Lung (tissue), 12 donors: ENCODE data around the gene EPB41. TPM values are rescaled to one million over a fixed set of nuclear protein-coding genes. Genes with fewer than 3 reads are reported as not detected.

ENCODE experiments used
- ATAC-seq: fragments of 200-7000 bp; cut with Tn5 transposase; one replicate; pipeline ENCODE4 v1.9.1; 2020; ENCODE audit warnings: moderate number of reproducible peaks; ENCODE audit not compliant: insufficient read depth, low FRiP score
- DNase-seq, 3 donors: peaks; one replicate each; pipeline ENCODE4 v3.0.0-alpha.2; 2013 to 2017
- H3K27ac ChIP-seq, 2 donors: one replicate each; pipeline ENCODE4 v1.5.1; 2013; ENCODE audit warnings: mild to moderate bottlenecking in 2 of 2, moderate library complexity in 2 of 2, control low read depth in 1 of 2, inconsistent platforms in 1 of 2, low read depth in 1 of 2, low read length in 1 of 2
- H3K27me3 ChIP-seq, 3 donors: one replicate each; pipeline ENCODE4 v1.5.1; 2013; ENCODE audit warnings: low read length in 2 of 3; ENCODE audit not compliant: control insufficient read depth in 3 of 3, insufficient read depth in 3 of 3
- H3K36me3 ChIP-seq, 4 donors: one replicate each; pipeline ENCODE4 v1.5.1; 2013; ENCODE audit warnings: low read length in 4 of 4, mild to moderate bottlenecking in 1 of 4, moderate library complexity in 1 of 4; ENCODE audit not compliant: control insufficient read depth in 4 of 4, insufficient read depth in 4 of 4
- H3K4me1 ChIP-seq, 5 donors: one replicate each; pipeline ENCODE4 v1.5.1; 2013; ENCODE audit warnings: low read length in 5 of 5, mild to moderate bottlenecking in 2 of 5, moderate library complexity in 1 of 5; ENCODE audit not compliant: control insufficient read depth in 5 of 5, insufficient read depth in 5 of 5
- H3K4me3 ChIP-seq: one replicate; pipeline ENCODE4 v1.5.1; 2013; ENCODE audit warnings: mild to moderate bottlenecking, control low read depth, moderate library complexity
- H3K9ac ChIP-seq, 2 donors: one replicate each; pipeline ENCODE4 v1.5.1; 2013; ENCODE audit warnings: low read length in 2 of 2, control low read depth in 1 of 2; ENCODE audit not compliant: insufficient read depth in 1 of 2
- H3K9me3 ChIP-seq, 4 donors: one replicate each; pipeline ENCODE4 v1.5.1; 2013; ENCODE audit warnings: low read length in 3 of 4, mild to moderate bottlenecking in 1 of 4, moderate library complexity in 1 of 4; ENCODE audit not compliant: control insufficient read depth in 4 of 4, insufficient read depth in 3 of 4
- WGBS, 2 donors: extraction: QIAGEN DNeasy Blood & Tissue Kit; methylation state at CpG; one replicate each; pipeline ENCODE4 v1.1.7; 2013; 5-methylcytosine and 5-hydroxymethylcytosine counted together
- polyA plus RNA-seq, 2 donors: library from polyadenylated mRNA; stranded (reverse); fragments of 200-250 nt; gene quantifications; one replicate each; pipeline ENCODE4 v1.2.1, GENCODE V29; 2013
- total RNA-seq, 2 donors: library from RNA; depleted of rRNA in 1 of 2; stranded (reverse); fragments of >200 nt in 1 of 2; gene quantifications; one replicate each; pipeline ENCODE4 v1.2.1, GENCODE V29; 2014 to 2021
- TF ChIP-seq, protein P1 (sequence below): IDR thresholded peaks from 2 replicates; pipeline ENCODE4 v1.5.1; 2012; ENCODE audit warnings: mild to moderate bottlenecking; ENCODE audit errors: control extremely low read depth, extremely low read depth
- donor health status: control.
- donor health status: control.
- donor health status: Bipolar disorder and iron deficiency.
- donor health status: healthy.
- donor health status: DM: yes; HTN: yes; CAD: no.

The EPB41 gene
- total and polyA plus RNA-seq, 4 donors, result 10.4 to 69.0 (median 33.3) TPM

DNA sequence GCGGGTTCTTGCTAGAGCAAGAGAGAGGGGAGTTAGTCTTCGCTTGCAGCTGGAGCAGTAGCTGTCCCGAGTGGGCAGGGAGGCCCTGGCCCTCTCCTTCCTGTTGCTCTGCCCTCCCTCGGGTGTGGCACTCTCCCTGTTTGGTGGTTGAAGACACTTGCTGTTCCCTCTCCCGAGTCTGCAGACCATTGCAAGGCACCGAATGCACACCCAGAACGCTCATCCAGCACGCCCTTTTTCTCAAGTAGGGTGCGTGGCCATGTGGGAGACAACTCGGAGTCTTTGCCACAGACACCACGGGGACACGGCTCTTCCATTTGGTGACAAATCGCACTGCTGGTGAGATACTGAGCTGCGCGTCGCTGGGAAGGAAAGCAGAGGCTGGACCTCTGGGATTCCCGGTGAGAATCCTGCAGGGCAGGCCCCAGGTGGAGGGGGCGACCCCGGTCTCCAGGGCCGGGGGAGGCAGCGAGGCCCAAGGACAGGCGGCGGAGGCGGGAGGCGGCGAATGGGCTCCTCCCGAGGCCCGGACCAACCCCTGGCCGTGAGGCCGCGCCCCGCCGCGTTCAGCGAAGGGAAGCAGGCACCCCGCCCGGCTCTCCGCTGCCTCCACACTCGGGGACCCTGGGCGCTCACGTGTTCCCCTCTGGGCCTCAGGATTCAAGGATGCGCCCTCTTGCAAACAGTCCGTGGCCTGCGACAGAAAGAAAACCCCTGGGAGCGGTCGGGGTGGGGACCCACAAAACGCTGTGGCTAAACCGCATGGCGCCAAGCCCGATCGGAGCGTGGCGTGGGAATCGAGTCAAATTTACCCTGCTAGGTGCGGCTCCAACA, 219.7 kb downstream of the EPB41 start:
- DNase-seq (no peak), ATAC-seq (no peak)
- WGBS, 2 donors, result 69% methylated on average over 49 to 55 of the region's 55 CpGs
- H3K9ac ChIP-seq, result no peak overlapping the region
- no peaks in the 10 kb centered on the region for H3K9me3 ChIP-seq
- no peaks in the 10 kb centered on the region for H3K36me3 ChIP-seq
- peaks cover 0 to 5% (median 4%) of the 10 kb centered on the region in 5 donors for H3K4me1 ChIP-seq
- H3K27ac ChIP-seq, result no peak overlapping the region
- no peaks in the 10 kb centered on the region for H3K27me3 ChIP-seq
- TF ChIP-seq, protein P1, sequence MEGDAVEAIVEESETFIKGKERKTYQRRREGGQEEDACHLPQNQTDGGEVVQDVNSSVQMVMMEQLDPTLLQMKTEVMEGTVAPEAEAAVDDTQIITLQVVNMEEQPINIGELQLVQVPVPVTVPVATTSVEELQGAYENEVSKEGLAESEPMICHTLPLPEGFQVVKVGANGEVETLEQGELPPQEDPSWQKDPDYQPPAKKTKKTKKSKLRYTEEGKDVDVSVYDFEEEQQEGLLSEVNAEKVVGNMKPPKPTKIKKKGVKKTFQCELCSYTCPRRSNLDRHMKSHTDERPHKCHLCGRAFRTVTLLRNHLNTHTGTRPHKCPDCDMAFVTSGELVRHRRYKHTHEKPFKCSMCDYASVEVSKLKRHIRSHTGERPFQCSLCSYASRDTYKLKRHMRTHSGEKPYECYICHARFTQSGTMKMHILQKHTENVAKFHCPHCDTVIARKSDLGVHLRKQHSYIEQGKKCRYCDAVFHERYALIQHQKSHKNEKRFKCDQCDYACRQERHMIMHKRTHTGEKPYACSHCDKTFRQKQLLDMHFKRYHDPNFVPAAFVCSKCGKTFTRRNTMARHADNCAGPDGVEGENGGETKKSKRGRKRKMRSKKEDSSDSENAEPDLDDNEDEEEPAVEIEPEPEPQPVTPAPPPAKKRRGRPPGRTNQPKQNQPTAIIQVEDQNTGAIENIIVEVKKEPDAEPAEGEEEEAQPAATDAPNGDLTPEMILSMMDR, result no peak
- H3K4me3 ChIP-seq, result no peak overlapping the region

DNA sequence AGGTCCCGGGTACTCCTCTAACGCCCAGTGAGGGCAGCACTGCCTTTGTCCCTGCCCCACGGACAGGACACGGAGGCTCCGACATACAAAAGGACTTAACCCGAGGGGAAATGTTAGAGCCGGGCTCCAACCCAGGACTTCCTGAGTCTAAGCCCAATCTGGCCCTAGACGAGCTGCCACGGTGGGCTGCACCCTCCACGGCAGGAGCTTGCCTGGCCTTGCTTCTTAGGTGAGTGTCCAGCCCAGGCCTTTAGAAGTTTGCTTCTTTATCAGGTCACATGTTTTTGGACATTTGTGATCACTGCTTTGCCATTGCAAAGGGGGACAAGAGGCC, 220.3 kb downstream of the EPB41 start:
- TF ChIP-seq, protein P1, result no peak
- 62 to 70% methylated on average over 10 of the region's 10 CpGs for WGBS, 2 donors
- H3K4me3 ChIP-seq, result no peak overlapping the region
- no peaks in the 10 kb centered on the region for H3K36me3 ChIP-seq
- H3K9me3 ChIP-seq, result no peaks in the 10 kb centered on the region
- no peak for DNase-seq
- H3K9ac ChIP-seq, result no peak overlapping the region
- peaks cover 0 to 5% (median 4%) of the 10 kb centered on the region in 5 donors for H3K4me1 ChIP-seq
- no peaks in the 10 kb centered on the region for H3K27me3 ChIP-seq
- no peak overlapping the region for H3K27ac ChIP-seq
- ATAC-seq, result no peak

DNA sequence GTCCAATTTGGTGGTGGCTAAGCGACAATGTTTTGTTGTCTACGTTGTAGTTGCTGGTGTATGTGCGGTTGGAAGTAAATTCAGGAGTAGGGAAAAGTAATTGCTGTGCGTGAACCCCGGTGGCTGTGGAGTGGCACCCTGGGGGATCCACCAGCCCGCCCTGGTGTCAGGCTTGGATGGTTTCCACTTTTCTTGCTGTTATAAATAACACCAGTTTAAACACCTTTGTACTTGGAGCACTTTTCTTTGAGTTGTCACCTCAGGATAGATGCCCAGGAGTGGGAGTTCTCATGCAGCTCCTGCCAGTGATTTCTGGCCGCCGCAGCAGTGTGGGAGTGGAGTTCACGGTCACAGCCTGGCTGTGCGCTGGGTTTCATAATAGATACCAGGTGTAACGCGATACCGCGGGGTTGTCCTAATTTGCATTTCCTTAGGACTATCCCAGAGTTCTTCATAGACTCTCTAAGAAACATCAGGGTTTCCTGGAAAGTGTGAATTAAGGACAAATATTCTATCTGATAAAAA, 222.1 kb downstream of the EPB41 start:
- no peaks in the 10 kb centered on the region for H3K36me3 ChIP-seq
- no peaks in the 10 kb centered on the region for H3K9me3 ChIP-seq
- ATAC-seq (no peak), DNase-seq (peak in 2 of 3 donors; percentile 13 to 32)
- TF ChIP-seq, protein P1, result no peak
- no peaks in the 10 kb centered on the region for H3K27me3 ChIP-seq
- H3K4me3 ChIP-seq, result no peak overlapping the region
- no peak overlapping the region for H3K27ac ChIP-seq
- H3K4me1 ChIP-seq, result peaks cover 0 to 5% (median 4%) of the 10 kb centered on the region in 5 donors
- H3K9ac ChIP-seq, result no peak overlapping the region
- 61 to 80% methylated on average over 14 of the region's 14 CpGs for WGBS, 2 donors
